ENCODE results near the gene OR4F6. TPM values are rescaled to one million over a fixed set of nuclear protein-coding genes. Genes with fewer than 3 reads are reported as not detected.
"Not testable (repeated sequence)": the region's sequence is repeated elsewhere in the genome, so short reads cannot be mapped to it uniquely, and the experiment has no call there.

OR4F6 gene
- total RNA-seq: not detected

DNA sequence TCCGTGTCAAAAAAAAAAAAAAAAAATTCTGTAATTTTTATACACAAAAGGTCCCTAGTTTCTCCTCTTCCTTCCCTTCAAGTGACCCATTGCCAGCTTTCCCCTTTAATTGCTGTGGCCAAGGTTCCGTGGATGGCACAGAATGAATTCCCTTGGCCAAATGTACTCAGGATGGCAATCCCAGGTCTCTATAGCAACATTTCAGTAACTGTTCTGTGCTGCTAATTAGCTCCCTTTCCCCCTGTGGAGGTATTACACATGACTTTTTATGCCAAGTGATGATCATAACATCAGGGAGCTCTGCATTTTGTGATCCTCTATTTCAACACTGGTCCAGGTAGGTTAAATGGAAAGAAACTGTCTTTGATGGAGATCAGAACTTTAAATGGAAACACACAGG lies at the start of gene OR4F6:
Gene OR4F6 (plus strand): TSS at position 301 of the 400 bp plus-strand sequence. CDS start 2,211 bp downstream, outside the sequence.
- DNase-seq (ENCODE audit: low spot score in 2 of 2): no peak
- TF ChIP-seq POLR2A (IDR thresholded peaks at IDR 0.05): no peak
- no peak for TF ChIP-seq CTCF (IDR thresholded peaks at IDR 0.05)
- intact Hi-C loops (cut with DNase I; ENCODE audit: low total_unique reads): no loop called here
- 73 to 78% methylated on average over 2 of the region's 2 CpGs for WGBS, 2 donors
- H3K4me3 ChIP-seq (ENCODE audit: low read depth, poor library complexity, severe bottlenecking): no peak within 1 kb of the TSS

GRCh38 chr15:101764669-101765339 lies 38.5 kb upstream of the OR4F6 start:
- intact Hi-C loops (cut with DNase I; ENCODE audit: low total_unique reads); H3K4me3 ChIP-seq (ENCODE audit: low read depth, poor library complexity, severe bottlenecking): not testable (repeated sequence)
- DNase-seq (ENCODE audit: low spot score in 2 of 2): peak in 1 of 2 donors; percentile 63
- 91 to 92% methylated on average over 16 to 20 of the region's 23 CpGs for WGBS, 2 donors

GRCh38 chr15:101765340-101765671 lies 38.0 kb upstream of the OR4F6 start:
- DNase-seq (ENCODE audit: low spot score in 2 of 2); H3K4me3 ChIP-seq (ENCODE audit: low read depth, poor library complexity, severe bottlenecking); intact Hi-C loops (cut with DNase I; ENCODE audit: low total_unique reads): not testable (repeated sequence)
- 93 to 94% methylated on average over 7 of the region's 7 CpGs for WGBS, 2 donors

GRCh38 chr15:101765772-101766456 lies 37.4 kb upstream of the OR4F6 start:
- intact Hi-C loops (cut with DNase I; ENCODE audit: low total_unique reads): no loop called here
- TF ChIP-seq POLR2A (IDR thresholded peaks at IDR 0.05) (no peak), CTCF (IDR thresholded peaks at IDR 0.05) (no peak)
- DNase-seq (ENCODE audit: low spot score in 2 of 2): peak in 1 of 2 donors; percentile 34
- H3K4me3 ChIP-seq (ENCODE audit: low read depth, poor library complexity, severe bottlenecking): no peak overlapping the region
- WGBS, 2 donors: 84 to 92% methylated on average over 13 to 15 of the region's 15 CpGs

DNA sequence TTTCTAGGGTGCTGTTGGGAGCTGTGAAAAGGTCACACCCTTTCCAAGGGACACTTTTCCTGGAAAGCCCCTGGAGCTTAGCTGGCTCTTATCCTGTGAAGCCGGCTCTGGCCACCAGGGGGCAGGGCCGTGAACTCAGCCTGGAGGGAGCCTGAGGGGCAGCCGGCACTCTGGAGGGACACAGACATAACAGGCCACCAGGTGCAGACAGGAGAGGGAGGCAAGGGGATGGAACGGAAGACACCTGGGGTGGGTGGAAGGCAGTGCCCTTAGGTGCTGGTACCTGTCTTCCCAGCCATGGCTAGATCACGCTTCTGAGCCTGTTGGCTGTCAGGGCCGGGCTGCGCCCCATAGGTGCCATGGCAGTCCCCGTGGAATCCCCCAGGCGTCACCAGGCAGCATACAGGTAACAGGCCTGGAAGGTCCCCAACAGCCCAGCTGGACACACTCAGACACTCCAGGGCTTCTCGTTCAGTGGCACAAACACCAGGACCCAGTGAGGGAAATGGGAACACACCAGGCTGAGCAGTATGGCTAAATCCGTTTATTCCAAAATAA lies 36.1 kb upstream of the OR4F6 start:
- 86 to 87% methylated on average over 2 to 7 of the region's 11 CpGs for whole genome bisulfite sequencing, 2 donors
- H3K4me3 ChIP-seq (ENCODE audit: low read depth, poor library complexity, severe bottlenecking); intact Hi-C loops (cut with DNase I; ENCODE audit: low total_unique reads): not testable (repeated sequence)
- DNase-seq (ENCODE audit: low spot score in 2 of 2): peak in 1 of 2 donors; percentile 77

DNA sequence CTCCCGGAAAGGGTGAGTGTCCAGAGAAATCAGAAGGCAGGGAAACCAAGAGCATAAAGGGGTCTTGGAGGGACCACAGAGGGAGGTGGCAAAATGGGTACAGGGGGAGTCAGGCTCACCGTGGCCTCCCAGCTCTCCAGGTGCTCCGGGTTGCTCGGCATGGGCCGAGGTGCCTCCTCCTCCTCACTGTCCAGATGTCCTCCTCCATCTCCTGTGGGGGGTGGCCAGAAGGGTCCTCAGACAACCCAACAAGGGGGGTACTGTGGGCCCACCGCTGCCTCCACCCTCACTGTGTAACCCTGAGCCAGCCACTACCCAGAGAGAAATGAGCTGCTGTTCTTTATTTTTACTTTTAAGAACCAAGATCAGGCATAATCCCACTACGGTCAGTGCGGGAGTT lies 30.4 kb upstream of the OR4F6 start:
- peak in 1 of 2 donors; percentile 73 for DNase-seq (ENCODE audit: low spot score in 2 of 2)
- TF ChIP-seq CTCF (IDR thresholded peaks at IDR 0.05) (no peak), POLR2A (IDR thresholded peaks at IDR 0.05) (no peak)
- no peak overlapping the region for H3K4me3 ChIP-seq (ENCODE audit: low read depth, poor library complexity, severe bottlenecking)
- intact Hi-C loops (cut with DNase I; ENCODE audit: low total_unique reads): no loop called here
- WGBS, 2 donors: 90 to 93% methylated on average over 8 of the region's 8 CpGs

DNA sequence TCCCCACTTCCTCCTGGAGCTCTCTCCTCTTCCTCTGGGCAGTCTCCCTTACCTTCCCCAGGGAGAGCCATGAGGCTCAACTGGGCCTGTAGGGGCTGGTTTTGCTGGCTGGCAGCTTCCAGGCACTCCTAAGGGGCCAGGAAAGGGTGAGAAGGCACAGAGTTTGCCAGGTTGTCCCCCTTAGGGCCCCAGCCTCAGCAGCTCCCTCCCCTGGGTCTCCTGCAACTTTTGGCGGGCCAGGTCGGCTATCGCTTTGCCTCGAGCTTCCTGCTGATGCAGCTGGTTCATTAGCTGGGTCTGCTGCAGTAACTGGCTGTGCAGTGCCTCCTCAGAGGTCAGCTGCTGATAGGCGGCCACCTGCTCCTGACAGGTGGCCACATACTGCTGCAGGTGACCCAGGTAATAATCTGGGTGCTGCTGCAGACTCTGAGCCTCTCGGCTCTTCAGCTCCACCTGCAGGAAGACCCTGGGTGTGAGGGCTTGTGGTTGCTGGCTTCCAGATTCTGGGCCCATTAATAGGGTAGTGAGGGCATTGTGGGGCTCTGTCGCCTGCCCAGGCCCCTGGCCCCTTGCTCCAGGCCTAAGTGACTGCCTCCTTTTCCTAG lies 29.7 kb upstream of the OR4F6 start:
- 55 to 68% methylated on average over 7 of the region's 7 CpGs for WGBS, 2 donors
- TF ChIP-seq CTCF (IDR thresholded peaks at IDR 0.05) (no peak), POLR2A (IDR thresholded peaks at IDR 0.05) (no peak)
- DNase-seq (ENCODE audit: low spot score in 2 of 2): peak in 1 of 2 donors; percentile 68
- intact Hi-C loops (cut with DNase I; ENCODE audit: low total_unique reads): no loop called here
- no peak overlapping the region for H3K4me3 ChIP-seq (ENCODE audit: low read depth, poor library complexity, severe bottlenecking)
